Prostate gland (tissue), 2 donors: Measurements from ENCODE around the gene SMPD3.

Source experiments
- POLR2A ChIP-seq: fragments of 450-650 bp; IDR thresholded peaks from one replicate; pipeline ENCODE4 v1.6.1; 2016; ENCODE audit warnings: antibody characterized with exemption, mild to moderate bottlenecking
- POLR2AphosphoS5 ChIP-seq: sonication (generic); formaldehyde crosslinking; IDR thresholded peaks from one replicate; pipeline ENCODE4 v1.6.1; 2017; ENCODE audit warnings: antibody characterized with exemption
- TF ChIP-seq, protein P1 (sequence below), 4 experiments: fragments of 200-600 bp in 2 of 4; fragments of 450-650 bp in 2 of 4; sonication (generic) in 2 of 4; IDR thresholded peaks; 1 replicate in 3 of 4; 2 replicates in 1 of 4; pipeline ENCODE4 v1.5.1; 2016 to 2019; ENCODE audit warnings: antibody characterized with exemption in 4 of 4, mild to moderate bottlenecking in 2 of 4, moderate library complexity in 2 of 4

GRCh38 chr16:68469796-68470460 lies 21.6 kb upstream of the SMPD3 start:
- TF ChIP-seq, protein P1, sequence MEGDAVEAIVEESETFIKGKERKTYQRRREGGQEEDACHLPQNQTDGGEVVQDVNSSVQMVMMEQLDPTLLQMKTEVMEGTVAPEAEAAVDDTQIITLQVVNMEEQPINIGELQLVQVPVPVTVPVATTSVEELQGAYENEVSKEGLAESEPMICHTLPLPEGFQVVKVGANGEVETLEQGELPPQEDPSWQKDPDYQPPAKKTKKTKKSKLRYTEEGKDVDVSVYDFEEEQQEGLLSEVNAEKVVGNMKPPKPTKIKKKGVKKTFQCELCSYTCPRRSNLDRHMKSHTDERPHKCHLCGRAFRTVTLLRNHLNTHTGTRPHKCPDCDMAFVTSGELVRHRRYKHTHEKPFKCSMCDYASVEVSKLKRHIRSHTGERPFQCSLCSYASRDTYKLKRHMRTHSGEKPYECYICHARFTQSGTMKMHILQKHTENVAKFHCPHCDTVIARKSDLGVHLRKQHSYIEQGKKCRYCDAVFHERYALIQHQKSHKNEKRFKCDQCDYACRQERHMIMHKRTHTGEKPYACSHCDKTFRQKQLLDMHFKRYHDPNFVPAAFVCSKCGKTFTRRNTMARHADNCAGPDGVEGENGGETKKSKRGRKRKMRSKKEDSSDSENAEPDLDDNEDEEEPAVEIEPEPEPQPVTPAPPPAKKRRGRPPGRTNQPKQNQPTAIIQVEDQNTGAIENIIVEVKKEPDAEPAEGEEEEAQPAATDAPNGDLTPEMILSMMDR (IDR thresholded peaks at IDR 0.05): no peak
- TF ChIP-seq POLR2A (no peak), POLR2AphosphoS5 (no peak)
